SKM-1 (cell line): Measurements from ENCODE around the gene ADCY2.

ENCODE experiments used
- DNase-seq: peaks from one replicate; lab custom pipeline; 2025; ENCODE audit not compliant: unreplicated experiment; lab: John Stamatoyannopoulos, UW

Gene ADCY2

GRCh38 chr5:7586480-7586879, 190.5 kb downstream of the ADCY2 start:
- DNase-seq: no peak

GRCh38 chr5:7589800-7590199, 193.9 kb downstream of the ADCY2 start:
- no peak for DNase-seq

- no peak for DNase-seq
Measured at GRCh38 chr5:7592910-7593309, 197.0 kb downstream of the ADCY2 start.

GRCh38 chr5:7597059-7597642, 201.2 kb downstream of the ADCY2 start:
- DNase-seq: no peak

- DNase-seq: no peak
Measured at GRCh38 chr5:7606840-7607465, 211.0 kb downstream of the ADCY2 start.

GRCh38 chr5:7608772-7609171, 212.8 kb downstream of the ADCY2 start:
- DNase-seq: no peak

- DNase-seq: no peak
Measured at GRCh38 chr5:7609726-7610125, 213.8 kb downstream of the ADCY2 start.

- no peak for DNase-seq
Measured at GRCh38 chr5:7610531-7611177, 214.7 kb downstream of the ADCY2 start.

GRCh38 chr5:7611518-7611917, 215.6 kb downstream of the ADCY2 start:
- DNase-seq: no peak

GRCh38 chr5:7615566-7616061, 219.7 kb downstream of the ADCY2 start:
- no peak for DNase-seq

- no peak for DNase-seq
Measured at GRCh38 chr5:7616897-7617296, 221.0 kb downstream of the ADCY2 start.

- no peak for DNase-seq
Measured at GRCh38 chr5:7622498-7622897, 226.6 kb downstream of the ADCY2 start.

- DNase-seq: no peak
Measured at GRCh38 chr5:7625740-7626139, 229.8 kb downstream of the ADCY2 start.

- DNase-seq: no peak
Measured at GRCh38 chr5:7628248-7628647, 232.3 kb downstream of the ADCY2 start.

- no peak for DNase-seq
Measured at GRCh38 chr5:7628820-7629219, 232.9 kb downstream of the ADCY2 start.

GRCh38 chr5:7629561-7629960, 233.6 kb downstream of the ADCY2 start:
- no peak for DNase-seq

GRCh38 chr5:7634837-7635236, 238.9 kb downstream of the ADCY2 start:
- DNase-seq: no peak

GRCh38 chr5:7638456-7638855, 242.5 kb downstream of the ADCY2 start:
- DNase-seq: no peak

- no peak for DNase-seq
Measured at GRCh38 chr5:7642029-7642428, 246.1 kb downstream of the ADCY2 start.

- no peak for DNase-seq
Measured at GRCh38 chr5:7644723-7645122, 248.8 kb downstream of the ADCY2 start.

- DNase-seq: no peak
Measured at GRCh38 chr5:7650755-7651154, 254.8 kb downstream of the ADCY2 start.

GRCh38 chr5:7653046-7653445, 257.1 kb downstream of the ADCY2 start:
- DNase-seq: no peak
